EH (cell line): ENCODE results near the gene KCNC1.
A peak's percentile ranks its signal among the peaks of the same experiment; 100 is the strongest.

Experiments
- DNase-seq: peaks from one replicate; pipeline ENCODE4 v3.0.0-alpha.2; 2015; ENCODE audit warnings: low read depth

The KCNC1 gene

GRCh38 chr11:17773674-17774073 is 39.1 kb downstream of the KCNC1 start:
- DNase-seq = no peak

- no peak for DNase-seq
Observed at GRCh38 chr11:17774232-17775034, 39.9 kb downstream of the KCNC1 start.

GRCh38 chr11:17775035-17775348 is 40.4 kb downstream of the KCNC1 start:
- DNase-seq = no peak

- no peak for DNase-seq
Observed at GRCh38 chr11:17775507-17776211, 41.1 kb downstream of the KCNC1 start.

GRCh38 chr11:17776212-17776875 is 41.8 kb downstream of the KCNC1 start:
- DNase-seq = no peak

GRCh38 chr11:17777086-17777737 is 42.6 kb downstream of the KCNC1 start:
- DNase-seq = no peak

GRCh38 chr11:17777738-17778091 is 43.1 kb downstream of the KCNC1 start:
- DNase-seq = no peak

- DNase-seq = no peak
Observed at GRCh38 chr11:17778352-17778751, 43.8 kb downstream of the KCNC1 start.

GRCh38 chr11:17778956-17779860 is 44.6 kb downstream of the KCNC1 start:
- DNase-seq = no peak

GRCh38 chr11:17779861-17780594 is 45.4 kb downstream of the KCNC1 start:
- no peak for DNase-seq

- no peak for DNase-seq
Observed at GRCh38 chr11:17780668-17781067, 46.1 kb downstream of the KCNC1 start.

GRCh38 chr11:17781221-17781620 is 46.6 kb downstream of the KCNC1 start:
- DNase-seq = no peak

GRCh38 chr11:17781626-17782025 is 47.0 kb downstream of the KCNC1 start:
- no peak for DNase-seq

GRCh38 chr11:17782145-17782544 is 47.6 kb downstream of the KCNC1 start:
- DNase-seq = no peak

GRCh38 chr11:17782603-17783337 is 48.2 kb downstream of the KCNC1 start:
- no peak for DNase-seq

GRCh38 chr11:17783878-17784277 is 49.3 kb downstream of the KCNC1 start:
- DNase-seq = no peak

GRCh38 chr11:17786824-17787525 is 52.4 kb downstream of the KCNC1 start:
- peak; percentile 78 for DNase-seq

- no peak for DNase-seq
Observed at GRCh38 chr11:17788084-17788483, 53.5 kb downstream of the KCNC1 start.

GRCh38 chr11:17790453-17790852 is 55.9 kb downstream of the KCNC1 start:
- peak; percentile 43 for DNase-seq

GRCh38 chr11:17791144-17791543 is 56.6 kb downstream of the KCNC1 start:
- peak; percentile 11 for DNase-seq
